NK-92 (cell line): Measurements from ENCODE around the gene ZNF519.

Experiments used
- DNase-seq: peaks from one replicate; lab custom pipeline; 2025; ENCODE audit not compliant: unreplicated experiment; lab: John Stamatoyannopoulos, UW

The ZNF519 gene

GRCh38 chr18:14100503-14101286 is 31.5 kb downstream of the ZNF519 start:
- no peak for DNase-seq

- no peak for DNase-seq
These were observed 33.8 kb downstream of the ZNF519 start for GRCh38 chr18:14098428-14098827.

- no peak for DNase-seq
These were observed 34.5 kb downstream of the ZNF519 start for GRCh38 chr18:14097761-14098160.

- DNase-seq: no peak
These were observed 38.8 kb downstream of the ZNF519 start for GRCh38 chr18:14093307-14093915.

GRCh38 chr18:14092625-14093306 is 39.5 kb downstream of the ZNF519 start:
- no peak for DNase-seq

GRCh38 chr18:14089781-14090180 is 42.5 kb downstream of the ZNF519 start:
- no peak for DNase-seq

GRCh38 chr18:14089191-14089590 is 43.0 kb downstream of the ZNF519 start:
- DNase-seq: no peak

- no peak for DNase-seq
These were observed 45.6 kb downstream of the ZNF519 start for GRCh38 chr18:14086458-14087231.

- no peak for DNase-seq
These were observed 46.3 kb downstream of the ZNF519 start for GRCh38 chr18:14085770-14086457.

GRCh38 chr18:14075196-14075595 is 57.0 kb downstream of the ZNF519 start:
- DNase-seq: no peak

GRCh38 chr18:14074187-14074586 is 58.0 kb downstream of the ZNF519 start:
- no peak for DNase-seq

GRCh38 chr18:14053661-14054060 is 78.6 kb downstream of the ZNF519 start:
- no peak for DNase-seq
